ENCODE results near the gene MYO3B.

The MYO3B gene

DNA sequence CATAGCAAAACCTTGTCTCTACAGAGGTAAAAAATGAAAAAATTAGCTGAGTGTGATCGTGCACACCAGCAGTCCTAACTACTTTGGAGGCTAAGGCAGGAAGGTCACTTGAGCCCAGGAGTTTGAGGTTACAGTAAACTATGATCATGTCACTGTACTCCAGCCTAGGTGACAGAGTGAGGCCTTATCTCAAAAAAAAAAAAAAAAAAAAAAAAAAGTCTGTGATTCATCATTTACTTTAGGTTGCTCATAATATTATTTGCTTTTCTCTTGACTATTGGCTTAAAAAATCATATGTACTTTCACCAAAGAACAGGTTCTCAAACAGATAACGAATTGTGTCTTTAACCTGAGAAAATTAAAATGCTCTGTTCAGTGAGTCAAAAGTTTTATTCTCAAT is 129.1 kb downstream of the MYO3B start:
- DNase-seq, result no peak

DNA sequence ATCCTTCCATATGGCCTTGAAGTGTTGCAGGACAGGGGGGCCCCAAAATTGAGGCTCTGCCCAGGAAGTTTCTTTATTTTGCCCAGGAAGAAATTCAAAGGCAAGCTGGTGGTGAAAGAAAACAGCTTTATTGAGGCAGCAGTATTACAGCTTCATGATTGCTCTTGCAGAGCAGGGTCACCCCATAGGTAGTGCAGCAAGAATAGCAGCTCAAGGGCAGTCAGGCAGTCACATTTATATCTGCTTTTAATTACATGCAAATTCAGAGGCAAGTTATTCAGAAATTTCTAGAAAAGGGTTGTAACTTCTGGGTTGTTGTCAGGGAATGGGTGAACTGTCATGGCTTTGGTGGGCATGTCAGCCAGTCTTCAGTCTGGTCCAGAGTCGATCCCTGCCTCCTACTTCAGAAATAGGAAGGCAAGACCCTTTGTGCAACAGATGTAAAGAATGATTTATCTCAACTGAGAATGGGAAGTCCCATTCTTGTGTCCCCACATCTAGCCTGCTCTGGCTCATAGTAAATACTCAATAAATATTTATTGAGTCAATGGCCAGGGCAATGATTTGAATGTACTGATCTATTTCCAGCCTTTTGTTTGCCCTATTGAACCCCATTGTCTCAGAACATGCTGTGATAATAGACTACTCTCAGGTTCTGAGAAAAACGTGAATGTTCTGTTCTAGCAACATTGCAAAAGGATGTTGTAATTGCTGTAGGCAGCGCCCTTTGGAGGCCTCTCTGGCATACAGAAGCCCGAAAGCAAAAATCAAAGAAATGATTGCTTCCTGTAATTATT is 129.8 kb downstream of the MYO3B start:
- no peak for DNase-seq

DNA sequence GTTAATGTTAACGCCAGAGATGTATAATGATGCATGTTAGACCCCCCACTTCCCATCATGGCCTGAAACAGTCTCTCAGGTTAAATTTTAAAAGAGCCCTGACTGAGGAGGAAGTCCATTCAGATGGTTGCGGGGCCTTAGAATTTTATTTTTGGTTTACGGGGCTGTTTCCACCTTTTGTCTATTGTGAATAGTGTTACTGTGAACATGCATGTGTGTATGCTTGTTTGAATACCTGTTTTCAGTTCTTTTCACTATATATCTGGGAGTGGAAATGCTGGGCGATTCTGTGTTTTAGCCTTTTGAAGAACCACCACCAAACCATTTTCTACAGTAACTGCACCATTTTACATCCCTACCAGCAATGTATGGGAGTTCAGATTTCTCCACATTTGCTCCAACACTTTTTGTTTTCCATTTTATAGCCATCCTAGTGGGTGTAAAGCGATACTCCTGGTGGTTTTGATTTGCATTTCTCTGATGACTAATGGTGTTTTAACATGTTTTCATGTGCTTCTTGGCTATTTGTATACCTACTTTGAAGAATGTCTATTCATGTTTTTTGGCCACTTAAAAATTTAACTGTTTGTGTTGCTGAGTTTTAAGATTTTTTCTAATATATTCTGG is 133.0 kb downstream of the MYO3B start:
- DNase-seq, result no peak

DNA sequence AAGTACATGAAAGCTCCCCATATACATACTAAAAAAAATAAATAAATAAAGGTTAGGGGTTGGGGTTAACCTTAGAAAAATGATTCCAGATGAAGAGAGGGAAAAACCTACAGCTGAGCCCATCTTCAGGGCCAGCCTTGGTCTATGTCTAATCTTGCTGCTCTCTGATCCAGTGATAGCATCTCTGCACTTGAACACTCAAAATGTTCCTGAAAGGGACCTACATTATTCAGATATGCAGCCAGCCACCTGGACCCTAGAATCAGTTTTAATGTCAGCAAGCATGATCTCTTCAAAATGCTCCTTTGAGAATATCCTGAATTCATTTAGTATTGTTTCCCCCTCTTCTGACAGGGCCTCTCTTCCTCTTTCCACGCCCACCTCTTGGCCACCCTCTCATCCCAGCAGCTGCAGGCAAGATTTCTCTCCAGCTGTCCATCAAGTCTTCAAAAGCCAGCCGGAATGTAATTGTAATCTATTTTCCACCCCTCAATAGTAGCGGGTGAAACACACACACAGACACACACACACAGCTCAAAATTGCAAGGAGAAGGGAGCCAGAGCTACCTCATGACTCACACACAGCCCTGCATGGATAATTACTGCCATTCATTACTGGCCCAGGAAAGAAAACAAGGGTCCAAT is 135.5 kb downstream of the MYO3B start:
- peak; percentile 89 for DNase-seq

DNA sequence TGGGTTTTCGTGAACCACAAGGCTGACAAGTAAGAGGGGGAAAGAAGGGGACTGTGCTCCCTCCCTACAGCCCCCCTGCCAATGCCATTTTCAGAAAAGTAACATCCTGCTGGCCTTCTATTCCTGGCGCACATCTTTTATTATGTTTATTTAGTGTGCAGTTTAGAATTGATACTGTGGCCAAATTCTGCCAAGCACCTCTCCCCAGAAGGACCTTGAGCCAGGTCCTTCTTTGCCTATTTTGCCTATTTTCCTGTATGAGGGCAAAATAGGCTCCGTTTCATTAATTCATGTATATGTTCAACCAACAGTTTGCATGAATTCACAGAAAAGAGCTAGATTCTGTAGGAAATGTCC is 136.0 kb downstream of the MYO3B start:
- DNase-seq, result no peak

DNA sequence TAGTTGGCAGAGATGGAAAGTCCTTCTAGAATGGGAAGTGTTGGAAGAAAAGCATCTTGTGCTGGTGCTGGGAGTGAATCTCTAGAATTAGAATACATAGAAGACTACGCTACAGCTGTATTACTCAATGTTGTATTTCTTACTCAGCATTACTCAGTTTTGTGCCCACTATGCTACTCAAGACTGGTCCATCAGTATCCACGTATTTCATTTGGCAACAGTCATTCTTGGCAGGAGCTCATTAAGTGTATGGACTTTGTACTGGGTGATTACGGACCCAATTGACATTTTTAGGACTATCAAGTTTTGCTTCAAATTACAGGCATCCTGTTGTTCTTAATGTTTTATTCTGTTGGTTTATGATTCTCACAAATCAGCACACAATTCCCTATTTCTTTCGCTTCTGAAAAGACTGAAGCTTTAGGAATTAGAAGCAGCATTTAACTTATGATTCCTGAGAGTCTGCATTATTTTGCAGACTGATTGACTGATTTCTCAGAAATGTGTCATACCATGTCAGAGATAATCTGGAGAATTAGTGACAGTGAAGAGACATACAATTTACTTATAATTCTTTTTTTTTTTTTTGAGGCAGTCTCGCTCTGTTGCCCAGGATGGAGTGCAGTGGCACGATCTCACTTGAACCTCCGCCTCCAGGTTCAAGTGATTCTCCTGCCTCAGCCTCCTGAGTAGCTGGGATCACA is 136.9 kb downstream of the MYO3B start:
- DNase-seq, result no peak

DNA sequence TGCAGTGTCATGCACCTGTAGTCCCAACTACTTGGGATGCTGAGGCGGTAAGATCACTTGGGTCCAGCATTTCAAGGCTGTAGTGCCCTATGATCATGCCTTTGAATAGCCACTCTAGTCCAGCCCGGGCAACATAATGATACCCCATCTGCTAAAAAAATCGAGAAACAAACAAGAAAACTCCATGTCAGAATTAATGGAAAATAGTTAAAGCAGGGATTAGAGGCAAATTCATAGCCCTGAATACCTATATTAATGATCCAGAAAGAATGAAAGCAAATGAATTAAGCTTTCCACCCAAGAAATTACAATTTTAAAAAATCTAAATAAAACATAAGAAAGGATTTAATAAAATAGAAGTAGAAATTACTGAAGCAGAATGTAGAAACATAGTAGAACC is 143.0 kb downstream of the MYO3B start:
- DNase-seq, result no peak

DNA sequence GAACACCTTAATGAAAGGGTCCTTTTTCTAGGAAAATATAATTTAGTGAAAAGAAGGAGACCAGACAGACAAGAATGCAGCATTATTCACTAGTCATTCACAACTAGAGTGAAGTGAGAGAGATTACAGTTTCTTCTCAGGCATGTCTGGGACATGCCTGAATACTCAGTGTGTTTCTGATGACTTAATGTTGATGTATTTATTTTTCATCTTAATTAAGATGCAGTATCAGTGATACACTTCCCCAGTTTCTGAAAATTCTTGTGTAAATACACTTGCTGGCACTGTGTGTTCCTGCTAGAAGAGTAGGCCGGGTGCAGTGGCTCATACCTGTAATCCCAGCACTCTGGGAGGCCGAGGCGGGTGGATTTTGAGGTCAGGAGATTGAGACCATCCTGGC is 143.6 kb downstream of the MYO3B start:
- DNase-seq, result no peak

DNA sequence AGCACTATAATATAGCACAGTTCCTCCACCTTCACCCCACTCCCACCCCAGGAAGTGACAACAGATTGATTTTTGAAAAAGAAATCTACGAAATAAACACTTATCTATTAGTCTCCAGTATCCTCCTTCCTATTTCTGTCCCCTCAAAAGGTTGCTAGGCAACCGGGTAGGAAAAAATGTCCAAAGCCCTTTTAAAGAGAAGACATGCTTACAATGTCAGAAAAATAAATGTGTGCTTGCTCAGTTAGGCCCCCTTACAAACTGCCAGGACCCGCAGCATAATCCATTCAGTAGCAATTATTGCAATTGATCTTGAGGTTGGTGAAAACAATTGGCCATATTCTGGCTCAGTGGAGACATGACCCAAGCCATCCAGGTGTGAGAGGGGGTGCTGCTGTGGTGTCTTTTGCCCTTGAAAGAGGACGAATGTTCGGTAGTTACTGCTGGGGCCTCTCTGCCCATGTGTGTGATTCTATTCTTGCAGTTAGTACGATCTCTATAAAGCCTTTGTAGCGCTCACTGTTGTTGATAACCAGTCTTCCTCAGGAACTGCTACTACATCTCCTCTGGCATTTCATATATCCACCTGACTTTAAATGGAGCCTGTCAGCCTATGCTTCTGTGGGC is 144.3 kb downstream of the MYO3B start:
- no peak for DNase-seq

DNA sequence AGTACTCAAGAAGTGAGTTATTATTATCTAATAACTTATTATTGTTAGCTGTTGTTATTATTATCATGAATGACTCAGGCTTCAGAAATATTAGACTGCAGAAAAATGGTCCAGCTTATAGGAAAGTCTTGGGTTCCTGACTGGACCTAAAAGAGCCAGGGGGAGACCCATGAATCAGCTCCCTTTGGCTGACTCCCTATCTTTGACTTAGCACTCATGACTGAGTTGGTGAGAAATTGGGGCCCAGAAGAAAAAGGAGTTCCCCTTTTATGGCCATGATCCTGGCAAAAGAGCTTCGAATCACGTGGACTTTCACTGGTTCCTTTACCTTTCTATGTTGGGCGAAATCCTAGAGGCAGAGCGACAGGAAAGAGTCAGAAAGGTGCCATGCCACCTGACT is 145.8 kb downstream of the MYO3B start:
- DNase-seq, result no peak

DNA sequence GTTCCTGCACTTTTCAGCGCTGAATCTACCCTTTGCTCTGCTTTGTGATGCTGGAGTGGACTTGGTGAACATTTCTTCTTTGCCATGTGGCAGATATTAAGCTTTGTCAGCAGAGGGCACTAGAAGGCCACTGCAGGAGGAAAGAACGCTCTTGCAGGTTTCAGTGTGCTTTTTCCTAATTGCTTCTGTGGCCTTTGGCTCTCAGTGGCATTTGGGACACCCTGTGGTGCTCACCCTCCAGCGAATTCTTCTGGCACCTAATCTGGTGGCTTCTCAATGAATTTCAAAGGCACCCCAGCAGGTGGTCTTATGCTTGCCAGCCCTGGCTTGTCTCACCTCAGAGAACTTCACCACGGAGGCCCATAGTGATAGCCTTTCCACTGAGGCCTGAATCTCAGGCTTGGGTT is 146.7 kb downstream of the MYO3B start:
- DNase-seq, result peak; percentile 70

DNA sequence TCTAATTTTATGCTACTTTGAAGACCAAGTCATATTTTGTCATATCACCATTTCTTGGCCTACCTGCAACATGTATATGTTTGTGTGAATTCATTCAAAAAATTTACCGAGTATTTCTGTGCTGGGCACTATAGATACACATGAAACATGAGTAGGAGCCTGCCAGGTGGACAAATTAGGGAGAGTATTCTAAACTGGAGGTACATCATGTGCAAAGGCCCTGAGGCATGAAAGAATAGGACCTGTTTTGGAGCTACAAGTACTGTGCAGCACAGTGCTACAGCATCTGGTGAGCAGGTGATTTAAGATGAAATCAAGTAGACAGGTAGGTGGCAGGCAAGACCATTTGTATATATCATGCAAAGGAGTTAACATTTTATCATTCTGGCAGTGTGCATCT is 152.9 kb downstream of the MYO3B start:
- DNase-seq, result no peak

DNA sequence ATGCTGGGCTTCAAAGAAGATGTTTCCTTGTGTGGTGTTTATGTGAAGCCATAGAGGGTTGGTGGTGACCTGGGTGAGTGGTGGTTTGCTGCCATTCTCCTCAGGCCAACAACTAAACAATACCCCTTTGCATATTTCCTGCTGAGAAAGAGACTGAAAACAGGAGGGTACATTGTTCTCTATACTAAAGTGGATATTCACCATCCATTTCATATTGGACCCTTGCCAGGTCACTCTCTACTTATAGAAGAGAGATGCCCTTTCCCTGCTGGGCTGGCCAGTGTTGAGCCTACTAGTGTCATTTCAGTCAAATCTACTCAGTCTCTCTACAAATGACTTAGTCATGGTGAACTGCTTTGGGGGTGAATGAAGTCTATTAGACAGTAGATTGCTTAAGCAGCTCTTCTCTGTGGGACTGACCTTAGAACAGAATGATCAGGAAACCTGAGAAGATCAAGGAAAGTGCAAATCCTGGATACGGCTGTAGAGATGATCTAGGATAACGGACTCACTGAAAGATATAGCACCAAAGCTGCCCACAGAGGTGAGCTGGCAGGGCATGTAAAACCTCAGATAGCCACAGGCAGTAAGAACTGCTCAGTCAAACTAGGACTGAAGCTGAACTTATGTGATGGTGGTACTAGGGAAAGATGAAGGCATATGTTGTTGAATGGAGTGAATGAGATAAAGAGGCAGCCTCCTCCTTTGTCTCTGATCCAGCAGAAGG is 154.9 kb downstream of the MYO3B start:
- no peak for DNase-seq

DNA sequence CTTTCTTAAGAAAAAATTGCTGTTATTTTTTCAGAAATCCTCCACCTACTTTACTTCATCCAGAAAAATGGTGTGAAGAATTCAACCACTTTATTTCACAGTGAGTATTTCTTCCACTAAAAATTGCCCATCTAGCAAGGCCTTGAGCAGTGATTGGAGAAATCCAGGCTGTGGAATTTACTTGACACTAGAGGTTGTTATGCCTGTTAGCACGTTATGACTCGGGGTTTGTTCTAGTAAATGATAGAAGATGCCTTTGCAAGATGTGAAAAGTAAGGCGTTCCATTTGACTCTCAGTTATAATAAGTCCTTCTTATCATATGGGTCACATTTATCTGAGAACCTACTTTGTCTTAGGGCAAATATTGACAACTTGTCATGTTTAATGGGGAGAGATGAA is 157.4 kb downstream of the MYO3B start:
- DNase-seq, result no peak

DNA sequence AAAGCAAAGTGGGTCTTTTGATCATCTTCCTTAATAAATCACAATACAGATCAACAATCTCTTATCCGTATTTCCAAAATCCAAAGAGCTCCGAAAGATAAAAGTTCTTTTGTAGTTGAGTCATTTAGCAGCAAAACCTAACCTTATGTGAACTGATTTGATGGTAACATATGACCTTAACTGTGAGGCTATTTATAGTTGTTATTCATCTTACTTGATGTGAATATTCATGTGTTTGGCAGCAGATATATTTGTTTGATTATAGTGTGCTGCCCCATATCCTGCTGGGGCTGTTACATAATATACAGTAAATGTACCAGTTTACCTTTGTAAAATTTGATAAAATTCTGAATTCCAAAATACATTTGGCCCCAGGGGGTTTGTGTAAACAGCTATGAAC is 158.5 kb downstream of the MYO3B start:
- no peak for DNase-seq

DNA sequence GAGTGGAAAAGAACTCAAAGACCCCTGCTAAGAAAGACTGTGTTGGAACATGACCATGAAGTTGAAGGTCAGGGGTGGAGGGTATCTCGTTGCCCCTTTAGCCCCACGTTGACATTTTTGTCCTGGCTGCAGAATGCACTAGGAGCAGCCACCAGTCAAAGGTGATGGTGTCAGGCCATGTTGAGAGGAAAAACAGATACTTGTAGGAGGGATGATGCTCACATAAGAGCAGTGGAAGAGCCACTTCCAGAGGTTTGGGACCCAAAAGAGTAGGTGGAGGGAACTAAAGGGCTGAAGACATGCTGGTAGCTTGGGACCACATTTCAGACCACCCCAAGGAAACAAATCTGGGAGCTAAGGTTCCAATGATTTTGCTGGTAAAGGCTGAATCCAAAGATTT is 159.0 kb downstream of the MYO3B start:
- DNase-seq, result no peak

DNA sequence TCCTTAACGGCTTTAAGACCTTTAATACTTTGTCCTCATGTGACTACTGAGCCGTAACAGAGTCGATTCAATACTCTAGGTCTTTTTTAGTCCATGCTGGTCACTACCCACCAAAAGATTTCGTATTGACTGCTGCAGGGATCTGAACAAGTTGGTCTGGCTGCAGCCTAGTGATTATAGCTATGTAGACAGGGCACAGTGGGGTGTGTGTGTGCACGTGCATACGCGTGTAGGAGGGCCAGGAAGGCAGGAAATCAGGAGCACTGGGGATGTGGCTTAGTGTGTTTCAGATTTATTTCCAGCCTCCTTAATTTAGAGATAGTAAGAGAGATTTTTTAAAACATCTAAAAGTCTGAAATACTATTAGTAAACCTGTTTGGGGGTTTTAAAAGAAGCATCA is 161.4 kb downstream of the MYO3B start:
- DNase-seq, result no peak

DNA sequence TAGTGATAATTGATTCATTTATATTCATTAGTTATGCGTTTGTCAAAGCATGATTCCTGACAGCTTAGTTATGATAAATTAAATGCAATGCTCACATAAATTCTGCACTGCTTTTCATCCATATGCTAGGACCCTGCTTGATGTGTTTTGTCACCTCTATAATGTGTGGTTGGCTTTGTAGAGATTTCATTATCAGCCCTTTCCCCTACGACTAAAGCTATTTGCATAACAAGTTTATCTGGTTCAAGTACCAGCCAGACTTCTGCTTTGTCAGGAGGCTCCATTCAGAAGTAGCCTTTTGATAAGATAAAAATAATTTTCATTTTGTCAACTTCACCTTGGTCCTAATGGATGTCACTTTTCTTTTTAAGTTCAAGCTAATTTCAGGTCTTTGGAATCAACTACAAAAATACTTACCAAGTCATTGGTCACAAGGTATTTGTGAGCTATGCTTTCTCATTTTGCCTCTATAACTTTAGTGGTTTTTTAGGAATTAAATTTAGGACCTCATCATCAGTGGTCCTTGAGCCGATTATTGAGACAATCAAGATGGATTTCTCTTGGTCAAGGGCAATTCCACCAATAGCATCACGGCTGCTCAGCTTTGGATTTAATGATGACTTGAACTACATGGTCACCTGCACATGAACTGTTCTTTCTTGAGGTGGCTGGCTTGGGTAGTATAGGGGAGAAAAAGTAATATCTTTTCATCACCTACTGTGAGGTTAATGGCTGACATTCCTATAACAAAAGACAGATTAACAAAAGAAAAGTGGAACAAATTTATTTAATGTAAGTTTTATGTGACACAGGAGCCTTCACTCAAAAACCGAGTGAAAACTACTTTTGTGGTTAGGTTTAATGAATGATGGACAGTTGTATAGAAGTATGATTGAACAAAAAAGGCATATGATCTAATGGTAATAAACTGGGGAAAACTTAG is 162.1 kb downstream of the MYO3B start:
- no peak for DNase-seq

DNA sequence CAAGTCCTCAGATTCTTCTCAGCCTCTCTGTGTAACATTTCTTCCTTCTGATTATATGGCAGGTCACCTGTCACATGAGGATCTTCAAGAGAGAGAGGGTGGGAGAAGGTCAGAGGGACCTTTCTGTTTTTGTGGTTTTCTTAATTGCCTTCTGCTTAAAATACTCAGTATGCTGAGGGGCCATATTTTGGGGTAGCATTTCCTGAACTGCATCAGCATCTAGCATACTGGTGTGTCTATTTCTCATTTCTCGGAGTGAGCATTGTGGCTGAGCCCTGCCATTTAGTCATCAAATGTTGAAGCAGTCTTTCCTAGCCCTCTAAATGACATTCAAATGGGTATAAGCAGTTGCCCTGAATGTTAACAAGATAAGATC is 162.7 kb downstream of the MYO3B start:
- DNase-seq, result no peak

DNA sequence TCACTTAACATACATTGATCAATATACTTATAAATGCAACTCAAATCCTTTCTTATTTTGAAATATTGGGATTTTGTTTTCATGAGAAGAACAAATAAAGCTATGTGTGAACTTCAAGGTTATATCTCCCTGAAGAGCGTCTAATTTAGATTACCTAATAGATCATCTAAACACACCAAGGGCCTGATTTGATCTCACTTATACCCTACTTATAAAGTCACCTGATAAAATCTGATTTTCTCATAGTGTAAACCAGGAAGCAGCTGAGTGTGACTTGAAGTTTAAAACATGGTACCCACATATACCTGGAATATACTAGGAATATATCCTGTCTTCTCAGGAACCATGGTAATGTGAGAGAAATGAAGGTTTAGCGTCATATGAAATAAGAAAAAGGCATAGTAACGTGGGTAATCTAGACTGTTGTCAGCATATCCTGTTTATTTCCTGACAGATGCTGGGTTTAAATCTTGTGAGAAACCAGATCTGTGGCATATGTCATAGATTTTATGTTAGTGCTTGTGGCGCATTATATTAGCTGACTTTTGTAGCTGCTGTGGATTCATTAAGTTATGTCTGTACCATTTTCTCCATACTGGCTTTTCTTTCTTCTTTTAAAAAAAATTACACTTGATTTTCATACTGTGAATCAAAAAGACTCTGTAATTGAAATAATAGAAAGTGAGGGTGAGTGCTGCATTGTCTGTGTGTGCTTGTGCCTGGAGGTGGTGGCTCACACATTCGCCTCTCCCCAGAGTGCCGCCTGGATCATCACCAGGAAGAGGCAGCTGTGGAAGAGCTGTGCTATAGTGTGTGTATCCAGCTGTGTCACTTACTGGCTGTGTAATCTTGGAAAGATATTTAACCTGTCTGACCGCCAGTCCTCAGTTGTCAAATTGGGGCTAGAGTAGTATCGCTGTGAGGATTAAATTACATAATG is 164.0 kb downstream of the MYO3B start:
- no peak for DNase-seq
